Mucosa of stomach (tissue), 1 donor: ENCODE results near the gene FAM89A.

Experiments
- H3K27me3 ChIP-seq: one replicate; pipeline ENCODE4 v1.7.0; 2013; ENCODE audit warnings: mild to moderate bottlenecking, low read length; ENCODE audit not compliant: control insufficient read depth, insufficient read depth
- H3K36me3 ChIP-seq: one replicate; pipeline ENCODE4 v1.7.0; 2013; ENCODE audit warnings: low read length; ENCODE audit not compliant: control insufficient read depth, insufficient read depth
- H3K4me1 ChIP-seq: one replicate; pipeline ENCODE4 v1.7.0; 2013; ENCODE audit warnings: mild to moderate bottlenecking, low read length; ENCODE audit not compliant: control insufficient read depth, insufficient read depth
- H3K4me3 ChIP-seq: one replicate; pipeline ENCODE4 v1.7.0; 2013; ENCODE audit warnings: low read length
- H3K9ac ChIP-seq: one replicate; pipeline ENCODE4 v1.7.0; 2013; ENCODE audit warnings: mild to moderate bottlenecking, low read length, moderate library complexity
- H3K9me3 ChIP-seq: one replicate; pipeline ENCODE4 v1.7.0; 2013; ENCODE audit warnings: mild to moderate bottlenecking, low read length, moderate library complexity; ENCODE audit not compliant: control insufficient read depth
- donor health status: Pancreatic carcinoma.

Gene FAM89A

DNA sequence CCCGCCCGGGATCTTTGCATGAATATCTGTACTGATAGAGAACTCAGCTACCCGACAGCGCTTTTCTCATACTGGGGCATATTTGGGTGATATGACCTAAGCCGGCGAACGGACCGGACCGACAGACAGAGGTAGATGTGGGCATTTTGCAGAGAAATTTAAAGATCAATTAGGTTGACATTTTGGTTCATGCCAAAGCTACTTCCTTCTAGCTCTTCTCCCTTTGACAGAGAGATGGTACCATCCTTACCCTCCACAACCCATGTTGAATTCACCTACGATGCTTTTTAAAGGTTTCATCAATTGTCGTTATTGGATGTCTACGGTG lies 60.7 kb downstream of the FAM89A start:
- Histone ChIP-seq H3K9me3 (no peaks in the 10 kb centered on the region), H3K4me1 (peaks cover 23% of the 10 kb centered on the region), H3K9ac (peak overlapping the region; percentile 82), H3K4me3 (peak overlapping the region; percentile 75), H3K36me3 (peaks cover 6% of the 10 kb centered on the region), H3K27me3 (no peaks in the 10 kb centered on the region)

DNA sequence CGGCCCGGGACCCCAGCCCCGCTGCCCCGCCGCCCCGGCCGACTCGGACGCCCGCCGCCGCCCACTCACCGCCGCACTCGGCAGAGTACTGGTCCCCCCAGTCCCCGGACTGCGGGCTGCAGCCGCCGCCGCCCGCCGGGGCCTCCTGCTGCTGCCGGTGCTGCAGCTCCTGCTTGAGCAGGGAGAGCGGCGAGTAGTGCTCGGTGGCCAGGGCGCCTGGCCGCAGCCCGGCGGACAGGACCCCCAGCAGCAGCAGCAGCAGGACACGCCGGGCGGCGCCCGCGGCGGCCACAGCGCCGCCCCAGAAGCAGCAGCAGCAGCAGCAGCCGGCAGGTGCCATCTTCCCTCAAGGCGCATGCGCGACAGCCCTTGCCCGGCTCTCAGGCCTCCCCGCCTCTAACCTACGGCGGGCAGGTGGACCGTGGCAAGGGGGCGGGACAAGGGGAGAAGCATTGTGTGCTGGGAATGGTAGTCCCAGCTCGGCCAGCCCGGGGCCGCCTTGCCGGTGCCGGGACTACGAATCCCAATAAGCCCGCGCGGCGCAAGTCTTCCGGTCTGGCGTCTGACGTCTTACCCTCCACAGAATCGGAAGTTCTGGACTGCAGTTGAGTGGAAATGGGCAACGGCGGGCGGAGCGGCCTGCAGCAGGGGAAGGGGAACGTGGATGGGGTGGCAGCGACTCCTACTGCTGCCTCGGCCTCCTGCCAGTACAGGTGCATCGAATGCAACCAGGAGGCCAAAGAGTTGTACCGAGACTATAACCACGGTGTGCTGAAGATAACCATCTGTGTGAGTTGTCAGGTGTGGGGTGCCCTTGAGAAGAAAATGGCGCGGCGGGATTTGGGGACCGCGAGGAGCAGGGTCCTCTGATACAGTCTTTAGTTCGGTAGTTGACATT lies 61.3 kb downstream of the FAM89A start, which contains the start of the genes ARV1 and TTC13:
Gene ARV1, plus strand, starts transcription at position 604 of the 898 bp plus-strand sequence. Its CDS starts 12 bp downstream, at position 616.
Gene TTC13, minus strand, starts transcription at position 371 of the 898 bp plus-strand sequence. Its CDS starts 31 bp downstream, at position 340.
- Histone ChIP-seq H3K9me3 (no peaks in the 10 kb centered on the region), H3K4me3 (peak within 1 kb of the TSS; percentile 75), H3K4me1 (peaks cover 23% of the 10 kb centered on the region), H3K27me3 (no peaks in the 10 kb centered on the region), H3K9ac (peak within 1 kb of the TSS; percentile 82), H3K36me3 (peaks cover 6% of the 10 kb centered on the region)

DNA sequence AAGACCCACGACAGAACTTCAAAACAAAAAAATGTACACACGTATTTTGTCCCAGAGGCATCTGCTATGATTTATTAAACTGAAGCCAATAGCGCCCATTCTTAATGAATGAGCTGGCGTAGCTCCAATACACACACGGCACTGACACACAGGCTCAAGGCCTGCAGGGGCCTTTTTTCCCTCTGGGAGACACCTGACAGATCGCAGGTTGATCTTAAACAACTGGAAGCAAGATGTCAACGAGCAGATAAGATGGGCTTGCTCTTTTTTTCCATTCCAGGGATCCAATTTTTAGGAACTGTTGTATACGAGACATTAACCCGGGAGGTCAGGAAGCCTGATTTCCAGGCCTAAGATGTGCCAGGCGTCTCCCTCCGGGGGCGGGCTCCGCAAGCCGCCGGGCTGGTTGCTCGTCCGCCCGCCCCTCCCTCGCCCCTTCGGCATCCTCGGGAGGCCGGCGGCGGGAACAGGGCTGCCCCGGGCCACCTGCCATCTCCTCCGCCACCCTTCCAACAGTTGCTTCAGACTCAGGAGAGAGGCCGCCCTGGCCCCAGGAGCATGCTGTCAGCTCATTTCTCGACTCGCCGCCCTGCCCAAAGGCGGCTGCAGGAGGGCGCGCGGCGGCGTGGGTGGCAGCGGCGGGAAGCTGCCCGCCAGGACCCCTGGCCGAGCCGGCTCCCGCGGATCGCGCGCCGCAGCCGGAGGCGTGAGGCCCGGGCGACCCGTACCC lies 62.1 kb downstream of the FAM89A start:
- Histone ChIP-seq H3K36me3 (peaks cover 6% of the 10 kb centered on the region), H3K4me1 (peaks cover 27% of the 10 kb centered on the region), H3K9ac (peak overlapping the region; percentile 60), H3K9me3 (no peaks in the 10 kb centered on the region), H3K27me3 (no peaks in the 10 kb centered on the region), H3K4me3 (peak overlapping the region; percentile 23)

DNA sequence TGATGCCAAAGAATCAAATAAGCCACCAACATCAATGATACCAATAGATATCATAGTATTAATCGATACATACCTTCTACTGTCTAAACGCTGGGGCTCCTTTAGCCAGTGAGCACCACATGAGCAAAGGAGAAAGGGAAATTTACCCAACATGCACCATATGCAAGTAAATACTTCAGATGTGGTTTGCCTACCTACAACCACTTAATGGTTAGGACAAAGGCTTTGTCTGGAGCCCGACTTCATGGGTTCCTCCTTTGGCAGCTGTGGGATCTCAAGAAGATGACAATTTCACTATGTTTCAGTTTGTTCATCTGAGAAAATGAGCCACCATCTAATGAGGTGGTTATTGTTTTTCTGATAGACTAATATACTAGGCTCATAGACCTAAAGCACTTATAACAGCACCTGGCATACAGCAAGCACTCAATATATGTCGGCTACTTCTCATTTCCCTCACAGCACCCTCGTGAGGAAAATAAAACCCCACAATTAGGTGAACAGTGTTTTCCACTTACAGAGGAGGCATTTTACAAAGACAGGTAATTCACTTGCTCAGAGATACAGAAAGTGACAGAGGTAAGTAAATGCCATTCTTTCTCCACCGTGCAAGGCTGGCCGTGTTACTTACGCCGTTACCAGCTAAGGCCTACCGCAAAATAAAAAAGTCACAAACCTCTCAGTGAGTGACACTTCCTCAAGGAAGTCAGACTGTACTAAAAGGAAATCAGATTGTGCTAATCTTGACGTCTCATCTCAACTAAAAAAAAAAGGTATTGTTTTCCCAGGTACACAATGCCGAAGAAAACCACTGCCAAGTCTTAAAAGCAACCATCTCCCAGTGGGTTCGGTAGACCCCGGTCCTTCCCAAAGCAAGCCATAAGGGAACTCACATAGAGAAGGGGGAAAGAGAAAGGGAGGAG lies 63.0 kb downstream of the FAM89A start:
- Histone ChIP-seq H3K9me3 (no peaks in the 10 kb centered on the region), H3K4me1 (peaks cover 35% of the 10 kb centered on the region), H3K36me3 (peaks cover 6% of the 10 kb centered on the region), H3K27me3 (no peaks in the 10 kb centered on the region), H3K4me3 (peak overlapping the region; percentile 23), H3K9ac (peak overlapping the region; percentile 60)

DNA sequence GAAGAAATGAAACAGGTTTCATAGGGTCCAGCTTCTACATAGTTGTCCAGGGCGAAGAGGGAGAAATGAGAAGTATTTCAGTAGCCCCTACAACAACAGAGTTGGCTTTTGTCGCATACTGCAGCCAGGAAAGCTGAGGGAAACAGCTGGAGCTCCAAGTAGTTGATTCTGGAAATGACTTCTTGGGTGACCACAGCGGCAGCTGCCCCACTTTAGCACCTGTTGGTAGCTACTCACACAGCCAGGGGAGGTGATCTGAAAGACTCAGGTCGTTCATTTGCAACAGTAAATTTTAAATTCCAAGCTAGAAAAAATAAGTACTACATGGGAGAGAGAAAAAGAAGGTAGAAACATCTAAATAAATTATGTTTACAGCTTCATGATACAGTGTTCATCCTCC lies 63.7 kb downstream of the FAM89A start:
- Histone ChIP-seq H3K9me3 (no peaks in the 10 kb centered on the region), H3K4me1 (peaks cover 39% of the 10 kb centered on the region), H3K9ac (no peak overlapping the region), H3K36me3 (peaks cover 6% of the 10 kb centered on the region), H3K27me3 (no peaks in the 10 kb centered on the region), H3K4me3 (no peak overlapping the region)

DNA sequence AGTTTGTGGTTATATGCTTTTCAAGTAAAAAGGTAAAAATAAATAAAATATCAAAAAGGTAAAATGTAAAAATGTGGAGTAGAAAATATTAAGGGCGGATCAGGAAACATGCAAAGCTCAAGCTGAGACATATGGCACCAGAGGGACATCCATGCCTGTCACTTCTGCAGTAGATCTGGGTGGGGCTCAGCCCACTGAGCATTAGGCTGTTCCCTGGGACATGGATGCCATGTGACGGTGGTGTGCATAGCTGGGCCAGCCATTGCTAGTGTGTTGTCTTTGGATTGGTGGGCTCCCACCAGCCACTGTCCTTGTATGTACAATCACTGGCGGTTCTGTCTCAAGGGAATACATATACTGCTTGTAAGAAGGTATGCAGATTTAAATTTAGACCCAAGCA lies 64.4 kb downstream of the FAM89A start:
- Histone ChIP-seq H3K9ac (no peak overlapping the region), H3K4me1 (peaks cover 40% of the 10 kb centered on the region), H3K36me3 (peaks cover 6% of the 10 kb centered on the region), H3K9me3 (no peaks in the 10 kb centered on the region), H3K4me3 (no peak overlapping the region), H3K27me3 (no peaks in the 10 kb centered on the region)

DNA sequence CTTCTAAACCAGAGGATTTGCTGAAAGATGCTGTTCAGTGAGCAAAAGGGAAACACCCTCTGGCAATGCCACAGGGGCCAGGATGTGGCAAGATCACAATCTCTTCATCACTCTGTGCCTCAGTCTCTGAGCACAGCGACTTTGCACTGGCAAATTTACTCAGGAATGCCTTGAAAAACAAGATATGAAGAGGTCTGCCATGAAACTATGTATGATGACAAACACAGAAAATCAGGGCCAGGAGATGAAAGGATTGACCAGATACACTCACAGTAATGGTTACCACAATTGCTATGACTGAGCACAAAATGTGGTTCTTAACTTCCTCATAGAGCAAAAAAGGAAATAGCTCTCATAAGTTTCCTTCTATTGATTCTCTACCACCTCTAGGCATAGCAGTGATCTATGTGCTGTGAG lies 67.2 kb downstream of the FAM89A start:
- peaks cover 52% of the 10 kb centered on the region for H3K4me1 ChIP-seq
- no peak overlapping the region for H3K4me3 ChIP-seq
- no peak overlapping the region for H3K9ac ChIP-seq
- no peaks in the 10 kb centered on the region for H3K9me3 ChIP-seq
- H3K36me3 ChIP-seq, result peaks cover 6% of the 10 kb centered on the region
- no peaks in the 10 kb centered on the region for H3K27me3 ChIP-seq

DNA sequence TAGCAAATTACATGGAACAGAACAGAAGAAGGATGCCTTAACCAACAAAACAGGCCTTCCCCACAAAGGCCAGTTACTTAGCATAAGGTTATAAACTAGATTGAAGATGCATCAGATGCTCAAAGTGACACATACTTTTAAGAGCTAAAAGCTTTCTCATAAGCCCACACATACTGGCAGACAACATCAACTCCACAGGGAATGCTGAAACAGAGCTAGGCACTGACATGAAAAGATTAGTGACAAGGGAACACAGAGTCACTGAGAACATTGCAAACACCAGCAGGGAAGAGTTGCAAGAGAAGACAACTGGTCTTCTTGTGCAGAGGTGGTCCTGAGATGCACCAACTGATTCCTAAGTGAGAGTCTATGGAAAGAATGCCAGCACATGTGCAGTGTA lies 68.3 kb downstream of the FAM89A start:
- Histone ChIP-seq H3K9ac (no peak overlapping the region), H3K27me3 (no peaks in the 10 kb centered on the region), H3K4me3 (no peak overlapping the region), H3K36me3 (peaks cover 6% of the 10 kb centered on the region), H3K9me3 (no peaks in the 10 kb centered on the region), H3K4me1 (peaks cover 43% of the 10 kb centered on the region)

DNA sequence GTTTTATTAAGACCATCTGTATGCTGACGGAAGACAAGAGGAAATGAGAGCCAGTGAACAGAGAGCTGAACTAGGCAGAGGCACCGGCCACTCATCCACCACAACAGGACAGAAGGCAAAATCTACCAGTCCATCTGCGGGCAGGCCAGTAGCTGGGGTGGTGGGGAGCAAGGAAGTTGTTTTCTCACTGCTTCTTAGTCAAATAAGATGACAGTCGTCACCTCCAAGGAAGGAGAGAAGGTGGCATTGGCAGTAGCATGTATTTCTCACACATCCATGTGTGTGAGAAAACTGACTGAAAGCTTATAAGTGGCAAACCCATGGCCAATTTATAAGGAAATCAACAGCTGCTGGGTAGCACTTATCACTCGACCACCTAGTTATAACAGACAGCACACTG lies 69.6 kb downstream of the FAM89A start:
- H3K36me3 ChIP-seq, result no peaks in the 10 kb centered on the region
- H3K4me3 ChIP-seq, result no peak overlapping the region
- H3K4me1 ChIP-seq, result peaks cover 42% of the 10 kb centered on the region
- H3K9ac ChIP-seq, result no peak overlapping the region
- H3K9me3 ChIP-seq, result no peaks in the 10 kb centered on the region
- no peaks in the 10 kb centered on the region for H3K27me3 ChIP-seq
